Measurements from ENCODE around the gene CIDEA. TPM values are rescaled to one million over a fixed set of nuclear protein-coding genes. Genes with fewer than 3 reads are reported as not detected.

Gene CIDEA
- total RNA-seq, 4 donors from 2014 or later, result 8.8 to 43.6 (median 30.5) TPM

DNA sequence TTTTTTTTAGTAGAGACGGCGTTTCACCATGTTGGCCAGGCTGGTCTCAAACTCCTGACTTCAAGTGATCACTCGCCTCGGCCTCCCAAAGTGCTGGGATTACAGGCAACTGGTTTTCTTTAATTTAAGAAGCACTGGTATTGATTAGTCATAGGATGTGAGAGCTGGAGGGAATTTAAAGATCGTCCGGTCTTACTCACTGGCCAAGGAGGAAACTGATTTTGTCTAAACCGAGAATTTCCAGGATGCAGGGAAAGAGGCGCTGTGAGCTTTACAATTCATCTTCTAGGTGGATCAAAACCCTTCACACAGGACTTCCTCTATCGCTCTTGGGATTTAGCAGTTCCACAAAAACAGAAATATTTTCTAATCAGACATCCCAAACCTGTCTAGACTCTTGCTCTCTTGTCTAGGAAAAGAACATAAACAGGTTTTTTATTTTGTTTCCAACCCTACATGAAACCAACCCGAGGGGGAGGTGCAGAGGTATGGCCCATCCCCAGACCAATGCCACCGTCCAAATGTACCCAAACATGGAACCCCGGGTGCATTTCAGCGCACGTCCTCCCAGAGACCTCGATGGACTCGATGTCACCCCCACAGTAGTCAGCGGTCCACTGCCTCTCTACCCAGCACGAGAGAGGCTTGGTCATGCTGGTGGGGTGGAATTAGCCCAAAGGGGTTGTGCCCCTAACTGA lies 41.4 kb downstream of the CIDEA start:
- TF ChIP-seq, protein P1, sequence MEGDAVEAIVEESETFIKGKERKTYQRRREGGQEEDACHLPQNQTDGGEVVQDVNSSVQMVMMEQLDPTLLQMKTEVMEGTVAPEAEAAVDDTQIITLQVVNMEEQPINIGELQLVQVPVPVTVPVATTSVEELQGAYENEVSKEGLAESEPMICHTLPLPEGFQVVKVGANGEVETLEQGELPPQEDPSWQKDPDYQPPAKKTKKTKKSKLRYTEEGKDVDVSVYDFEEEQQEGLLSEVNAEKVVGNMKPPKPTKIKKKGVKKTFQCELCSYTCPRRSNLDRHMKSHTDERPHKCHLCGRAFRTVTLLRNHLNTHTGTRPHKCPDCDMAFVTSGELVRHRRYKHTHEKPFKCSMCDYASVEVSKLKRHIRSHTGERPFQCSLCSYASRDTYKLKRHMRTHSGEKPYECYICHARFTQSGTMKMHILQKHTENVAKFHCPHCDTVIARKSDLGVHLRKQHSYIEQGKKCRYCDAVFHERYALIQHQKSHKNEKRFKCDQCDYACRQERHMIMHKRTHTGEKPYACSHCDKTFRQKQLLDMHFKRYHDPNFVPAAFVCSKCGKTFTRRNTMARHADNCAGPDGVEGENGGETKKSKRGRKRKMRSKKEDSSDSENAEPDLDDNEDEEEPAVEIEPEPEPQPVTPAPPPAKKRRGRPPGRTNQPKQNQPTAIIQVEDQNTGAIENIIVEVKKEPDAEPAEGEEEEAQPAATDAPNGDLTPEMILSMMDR (IDR thresholded peaks at IDR 0.05), result no peak
- no peak for TF ChIP-seq POLR2A (IDR thresholded peaks at IDR 0.05)
- intact Hi-C loops (cut with DNase I; ENCODE audit: low total_unique reads), result no loop called here
- H3K4me3 ChIP-seq (ENCODE audit: low read depth, poor library complexity, severe bottlenecking), result no peak overlapping the region
- WGBS, 2 donors, result 87 to 90% methylated on average over 18 of the region's 18 CpGs
- no peak for DNase-seq (ENCODE audit: low spot score in 2 of 2)

DNA sequence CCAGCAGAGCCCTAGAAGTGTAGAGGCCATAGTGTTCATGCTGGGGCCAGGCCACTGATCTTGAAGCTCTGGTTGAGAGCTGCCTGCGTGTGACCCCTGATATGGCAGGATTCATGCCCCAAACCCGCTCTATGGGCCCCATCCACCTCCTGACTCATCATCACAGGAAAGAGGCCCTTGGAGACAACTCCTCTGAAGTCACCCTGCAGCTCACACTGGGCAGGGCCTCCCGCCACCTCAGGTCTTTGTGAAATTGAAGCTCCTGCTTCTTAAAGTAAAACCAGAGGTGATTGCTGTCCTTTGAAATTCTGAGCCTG lies 41.9 kb downstream of the CIDEA start:
- no peak for TF ChIP-seq POLR2A (IDR thresholded peaks at IDR 0.05)
- TF ChIP-seq, protein P1 (IDR thresholded peaks at IDR 0.05), result no peak
- 96 to 100% methylated on average over 2 to 3 of the region's 3 CpGs for WGBS, 2 donors
- intact Hi-C loops (cut with DNase I; ENCODE audit: low total_unique reads), result no loop called here
- H3K4me3 ChIP-seq (ENCODE audit: low read depth, poor library complexity, severe bottlenecking), result no peak overlapping the region
- no peak for DNase-seq (ENCODE audit: low spot score in 2 of 2)

DNA sequence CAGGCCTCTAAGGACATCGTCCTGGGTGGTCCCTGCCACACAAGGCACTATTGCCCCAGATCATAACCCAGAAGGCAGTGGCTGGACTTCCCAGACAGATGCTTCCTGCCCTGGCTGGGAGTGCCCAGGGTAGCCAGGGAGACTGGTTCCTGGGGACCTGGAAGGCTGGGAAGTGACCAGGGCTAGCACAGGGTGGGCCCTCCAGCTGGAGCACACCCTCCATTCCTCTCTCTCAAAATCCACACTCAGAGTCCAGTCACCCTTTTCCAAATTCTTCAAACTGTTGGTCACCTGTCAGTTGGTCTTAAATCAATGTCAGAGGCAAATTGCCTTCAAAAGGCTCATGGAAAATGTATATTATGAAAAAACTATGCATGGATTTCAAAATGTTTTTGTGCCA lies 42.3 kb downstream of the CIDEA start:
- intact Hi-C loops (cut with DNase I; ENCODE audit: low total_unique reads), result no loop called here
- 78 to 100% methylated on average over 1 of the region's 1 CpG for WGBS, 2 donors
- DNase-seq (ENCODE audit: low spot score in 2 of 2), result no peak
- TF ChIP-seq, protein P1 (IDR thresholded peaks at IDR 0.05), result no peak
- no peak for TF ChIP-seq POLR2A (IDR thresholded peaks at IDR 0.05)
- no peak overlapping the region for H3K4me3 ChIP-seq (ENCODE audit: low read depth, poor library complexity, severe bottlenecking)

- DNase-seq (ENCODE audit: low spot score in 2 of 2), result no peak
- H3K4me3 ChIP-seq (ENCODE audit: low read depth, poor library complexity, severe bottlenecking), result no peak overlapping the region
- no peak for TF ChIP-seq POLR2A (IDR thresholded peaks at IDR 0.05)
- TF ChIP-seq, protein P1 (IDR thresholded peaks at IDR 0.05), result no peak
- 90% methylated on average over 2 of the region's 2 CpGs for WGBS, 2 donors
- intact Hi-C loops (cut with DNase I; ENCODE audit: low total_unique reads), result no loop called here
Measured at GRCh38 chr18:12299862-12300261, 45.7 kb downstream of the CIDEA start.

GRCh38 chr18:12301263-12302005 lies 47.3 kb downstream of the CIDEA start:
- intact Hi-C loops (cut with DNase I; ENCODE audit: low total_unique reads), result no loop called here
- DNase-seq (ENCODE audit: low spot score in 2 of 2), result peak in 1 of 2 donors; percentile 64
- WGBS, 2 donors, result 87 to 91% methylated on average over 13 of the region's 13 CpGs
- no peak overlapping the region for H3K4me3 ChIP-seq (ENCODE audit: low read depth, poor library complexity, severe bottlenecking)
- TF ChIP-seq, protein P1 (IDR thresholded peaks at IDR 0.05), result no peak
- no peak for TF ChIP-seq POLR2A (IDR thresholded peaks at IDR 0.05)

Measured in lower leg skin (tissue), 4 donors.